GM12875 (cell line): ENCODE measurements around the gene PGPEP1.

ENCODE experiments used
- H3K4me3 ChIP-seq: one replicate; pipeline ENCODE4 v1.5.1; 2011; ENCODE audit warnings: low read depth, low read length, control low read depth
- TF ChIP-seq, protein P1 (sequence below): IDR thresholded peaks from 2 replicates; pipeline ENCODE4 v1.5.1; 2011; ENCODE audit warnings: low read depth, mild to moderate bottlenecking, control low read depth, inconsistent platforms, low read length, moderate library complexity, borderline replicate concordance; ENCODE audit not compliant: insufficient read depth

Gene PGPEP1

DNA sequence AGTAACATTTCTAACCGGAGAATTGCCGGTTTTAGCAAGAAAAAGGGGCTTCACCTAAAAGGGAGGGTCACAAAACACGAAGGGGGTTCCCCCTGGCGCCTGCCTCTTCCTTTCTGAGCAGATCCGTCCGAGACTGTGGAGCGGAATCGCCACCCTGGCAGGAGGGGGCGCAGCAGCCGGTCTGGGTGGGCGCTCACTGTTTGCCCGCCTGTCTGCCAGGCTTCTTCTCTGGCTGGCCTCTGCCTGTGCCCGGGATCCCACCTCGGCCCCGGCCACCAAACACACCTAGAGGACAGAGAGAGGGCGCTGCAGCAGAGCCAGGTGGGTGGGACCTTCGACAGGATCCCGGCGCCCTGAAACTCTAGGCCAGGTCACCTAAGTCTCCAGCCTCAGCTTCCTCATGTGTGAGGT, 33.1 kb upstream of the PGPEP1 start:
- H3K4me3 ChIP-seq = no peak overlapping the region

DNA sequence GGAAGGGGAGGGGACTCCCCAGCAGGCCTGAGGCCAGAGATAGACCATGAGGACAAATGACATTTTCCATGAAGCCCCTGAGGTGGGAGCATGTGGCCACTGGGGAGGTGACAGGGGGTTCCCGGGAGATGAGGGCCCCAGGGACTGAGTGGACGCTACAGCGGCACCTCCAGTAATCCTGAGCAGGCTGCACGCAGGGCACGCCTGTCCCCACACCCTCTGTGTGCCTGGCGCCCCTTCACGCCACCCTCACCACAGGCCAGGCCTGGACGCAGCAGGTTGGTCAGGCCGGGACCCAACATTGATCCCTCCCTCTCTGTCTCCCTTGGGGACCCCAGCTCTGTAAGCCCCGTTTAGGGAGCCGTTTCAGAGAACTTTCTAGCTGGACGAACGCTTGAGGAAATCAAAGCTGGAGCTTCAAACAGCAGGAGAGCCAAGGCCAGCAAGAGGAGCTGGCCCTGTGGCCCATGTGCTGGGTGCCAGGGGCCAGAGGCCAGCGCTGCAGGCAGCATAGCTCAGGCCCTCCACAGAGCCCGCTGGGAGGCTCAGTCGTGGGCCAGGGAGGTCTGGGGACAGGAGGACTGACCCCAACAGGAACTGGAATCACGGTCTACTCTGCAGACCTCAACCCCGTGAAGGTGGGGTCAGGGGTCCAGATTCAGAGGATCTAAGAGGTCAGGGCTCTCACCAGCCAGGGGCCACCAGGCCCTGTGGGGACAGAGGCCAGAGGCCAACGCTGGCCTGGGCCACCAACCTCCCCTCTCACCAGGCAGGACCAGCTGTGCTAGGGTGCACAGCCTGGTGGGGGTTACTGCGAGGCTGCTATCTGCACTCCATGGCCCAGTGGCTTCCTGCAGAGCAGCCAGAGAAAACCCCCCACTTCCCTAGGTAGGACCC, 32.1 kb upstream of the PGPEP1 start:
- H3K4me3 ChIP-seq = no peak overlapping the region
- TF ChIP-seq, protein P1, sequence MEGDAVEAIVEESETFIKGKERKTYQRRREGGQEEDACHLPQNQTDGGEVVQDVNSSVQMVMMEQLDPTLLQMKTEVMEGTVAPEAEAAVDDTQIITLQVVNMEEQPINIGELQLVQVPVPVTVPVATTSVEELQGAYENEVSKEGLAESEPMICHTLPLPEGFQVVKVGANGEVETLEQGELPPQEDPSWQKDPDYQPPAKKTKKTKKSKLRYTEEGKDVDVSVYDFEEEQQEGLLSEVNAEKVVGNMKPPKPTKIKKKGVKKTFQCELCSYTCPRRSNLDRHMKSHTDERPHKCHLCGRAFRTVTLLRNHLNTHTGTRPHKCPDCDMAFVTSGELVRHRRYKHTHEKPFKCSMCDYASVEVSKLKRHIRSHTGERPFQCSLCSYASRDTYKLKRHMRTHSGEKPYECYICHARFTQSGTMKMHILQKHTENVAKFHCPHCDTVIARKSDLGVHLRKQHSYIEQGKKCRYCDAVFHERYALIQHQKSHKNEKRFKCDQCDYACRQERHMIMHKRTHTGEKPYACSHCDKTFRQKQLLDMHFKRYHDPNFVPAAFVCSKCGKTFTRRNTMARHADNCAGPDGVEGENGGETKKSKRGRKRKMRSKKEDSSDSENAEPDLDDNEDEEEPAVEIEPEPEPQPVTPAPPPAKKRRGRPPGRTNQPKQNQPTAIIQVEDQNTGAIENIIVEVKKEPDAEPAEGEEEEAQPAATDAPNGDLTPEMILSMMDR = no peak

More for the DNA sequence above, 33.1 kb upstream of the PGPEP1 start:
- TF ChIP-seq, protein P1 = no peak

DNA sequence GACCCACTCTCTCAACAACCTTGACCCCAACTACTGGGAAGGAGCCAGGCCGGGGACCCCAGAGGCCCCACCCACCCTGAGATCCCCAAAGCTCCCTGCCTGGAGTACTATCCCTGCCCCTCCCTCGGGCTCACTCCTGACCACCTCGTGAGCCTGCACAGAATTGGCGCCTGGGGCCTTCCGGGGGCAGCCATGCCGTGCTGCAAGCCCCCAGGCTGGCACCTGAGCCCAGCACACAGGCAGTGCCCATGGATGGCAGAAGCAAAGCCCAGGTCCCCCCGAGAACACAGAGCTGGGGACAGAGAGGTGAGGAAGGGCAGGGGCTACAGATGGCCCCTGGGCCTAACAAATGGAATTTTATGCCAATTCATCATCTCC, 31.5 kb upstream of the PGPEP1 start:
- H3K4me3 ChIP-seq = no peak overlapping the region
- TF ChIP-seq, protein P1 = no peak

DNA sequence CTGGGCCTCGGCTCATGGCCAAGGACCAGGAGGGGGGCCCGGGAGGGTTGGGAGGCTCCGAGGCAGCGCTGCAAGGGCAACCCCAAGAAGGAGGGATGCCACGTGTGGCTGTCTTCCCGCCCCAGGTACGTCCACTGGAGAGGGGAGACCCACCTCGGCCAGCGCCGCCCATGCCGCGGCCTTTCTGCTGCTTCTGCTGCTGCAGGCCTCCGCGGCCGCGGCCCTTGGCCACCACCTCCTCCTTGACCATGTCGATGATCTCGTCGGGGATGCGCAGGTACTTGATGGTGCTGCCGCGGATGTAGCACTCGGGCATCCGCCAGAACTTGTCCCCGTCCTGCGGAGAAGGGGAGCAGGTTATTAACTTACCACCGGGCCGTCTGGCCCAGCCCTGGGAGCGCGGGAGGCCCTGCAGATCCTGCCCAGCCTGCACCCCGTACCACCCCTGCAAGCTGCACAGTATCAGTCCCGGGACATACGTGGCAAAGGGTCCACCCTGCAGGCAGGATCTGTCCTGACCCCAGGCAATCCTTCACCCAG, 30.8 kb upstream of the PGPEP1 start:
- TF ChIP-seq, protein P1 = no peak
- H3K4me3 ChIP-seq = no peak overlapping the region

DNA sequence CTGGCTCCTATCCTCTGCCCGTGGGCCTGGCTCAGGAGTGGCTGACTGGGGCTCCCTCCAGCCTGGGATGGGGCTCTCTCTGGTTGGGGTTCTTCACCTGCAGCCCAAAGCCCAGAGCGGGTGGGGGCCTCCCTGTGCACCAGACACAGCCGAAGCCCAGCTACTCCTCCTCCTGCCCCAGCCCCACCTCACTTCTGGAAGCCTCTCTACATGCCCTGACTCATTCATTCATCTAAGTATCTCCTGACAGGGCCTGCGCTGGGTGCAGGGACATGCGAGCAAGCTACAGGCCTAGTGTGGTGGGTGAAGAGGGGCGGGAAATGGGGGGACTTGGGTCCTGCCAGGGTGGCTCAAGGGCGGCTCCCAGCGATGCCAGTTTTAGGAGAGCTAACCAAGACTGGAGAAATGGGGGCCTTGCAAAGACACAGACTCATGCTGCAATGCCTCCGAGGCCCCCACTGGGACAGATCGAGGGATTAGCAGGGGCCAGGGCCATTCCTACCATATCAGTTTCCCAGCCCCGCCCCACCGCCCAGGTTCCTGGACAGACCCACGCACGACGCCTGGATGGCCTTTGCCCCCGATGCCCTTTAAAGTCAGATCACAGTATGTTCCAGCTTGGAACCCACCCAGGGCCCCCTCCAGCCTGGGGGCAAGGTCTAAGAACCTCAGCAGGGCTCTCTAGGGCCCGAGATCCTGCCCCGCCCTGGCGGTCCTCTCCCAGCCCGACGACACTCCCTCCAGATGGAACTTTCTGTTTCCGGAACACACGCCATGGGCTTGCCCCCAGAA, 30.1 kb upstream of the PGPEP1 start:
- H3K4me3 ChIP-seq = no peak overlapping the region
- TF ChIP-seq, protein P1 = no peak

DNA sequence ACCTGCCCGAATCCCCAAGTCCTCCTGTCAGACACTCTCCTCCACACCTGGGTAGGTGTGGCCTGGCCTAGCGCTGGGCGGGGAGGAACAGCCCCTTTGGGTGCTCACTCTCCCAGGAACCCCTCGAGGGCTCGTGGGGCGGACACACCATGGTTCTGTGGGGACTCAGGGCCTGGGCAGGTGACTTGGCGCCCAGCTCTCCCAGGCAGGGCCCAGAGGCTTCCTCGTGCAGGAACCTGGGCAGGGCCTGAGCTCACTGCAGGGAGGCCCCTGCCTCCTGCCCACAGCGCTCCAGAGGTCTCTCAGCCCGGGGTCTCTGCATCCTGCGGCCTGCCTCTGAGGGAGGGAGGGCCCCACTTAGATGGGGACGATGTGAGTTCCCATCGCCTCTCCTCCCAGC, 29.4 kb upstream of the PGPEP1 start:
- no peak overlapping the region for H3K4me3 ChIP-seq
- TF ChIP-seq, protein P1 = no peak
